ENCODE measurements around the gene RPS27A.

Gene RPS27A

GRCh38 chr2:55204536-55204935 lies 28.0 kb upstream of the RPS27A start:
- TF ChIP-seq FOXM1 (IDR thresholded peaks at IDR 0.05; ENCODE audit: borderline replicate concordance, low read depth) (no peak), EGR1 (IDR thresholded peaks at IDR 0.05) (no peak), YY1 (IDR thresholded peaks at IDR 0.05; ENCODE audit: low read depth) (no peak), TAF1 (IDR thresholded peaks at IDR 0.05; ENCODE audit: low read depth) (no peak), NFIC (IDR thresholded peaks at IDR 0.05) (no peak), ZBTB7A (IDR thresholded peaks at IDR 0.05; ENCODE audit: low read depth) (no peak)

GRCh38 chr2:55204950-55205349 lies 27.5 kb upstream of the RPS27A start:
- TF ChIP-seq ZBTB7A (IDR thresholded peaks at IDR 0.05; ENCODE audit: low read depth) (no peak), NFIC (IDR thresholded peaks at IDR 0.05) (no peak), MAX (IDR thresholded peaks at IDR 0.05) (no peak), CREB1 (IDR thresholded peaks at IDR 0.05; ENCODE audit: low read depth) (no peak), USF1 (IDR thresholded peaks at IDR 0.05) (no peak), CEBPB (IDR thresholded peaks at IDR 0.05) (no peak), REST (IDR thresholded peaks at IDR 0.05; ENCODE audit: low read depth) (no peak), TCF12 (IDR thresholded peaks at IDR 0.05; ENCODE audit: low read depth) (no peak), YY1 (IDR thresholded peaks at IDR 0.05; ENCODE audit: low read depth) (no peak), RAD21 (IDR thresholded peaks at IDR 0.05; ENCODE audit: low read depth) (no peak), EGR1 (IDR thresholded peaks at IDR 0.05) (no peak), EP300 (IDR thresholded peaks at IDR 0.05; ENCODE audit: borderline replicate concordance) (no peak), TEAD4 (IDR thresholded peaks at IDR 0.05) (no peak), TAF1 (IDR thresholded peaks at IDR 0.05; ENCODE audit: low read depth) (no peak), FOXM1 (IDR thresholded peaks at IDR 0.05; ENCODE audit: borderline replicate concordance, low read depth) (no peak)

GRCh38 chr2:55213822-55214221 lies 18.7 kb upstream of the RPS27A start:
- no peak for TF ChIP-seq RAD21 (IDR thresholded peaks at IDR 0.05; ENCODE audit: low read depth)
- no peak for TF ChIP-seq EP300 (IDR thresholded peaks at IDR 0.05; ENCODE audit: borderline replicate concordance)
- no peak for TF ChIP-seq CREB1 (IDR thresholded peaks at IDR 0.05; ENCODE audit: low read depth)
- no peak for TF ChIP-seq MAX (IDR thresholded peaks at IDR 0.05)
- TF ChIP-seq YY1 (IDR thresholded peaks at IDR 0.05; ENCODE audit: low read depth), result no peak
- TF ChIP-seq REST (IDR thresholded peaks at IDR 0.05; ENCODE audit: low read depth), result no peak
- no peak for TF ChIP-seq TAF1 (IDR thresholded peaks at IDR 0.05; ENCODE audit: low read depth)
- no peak for TF ChIP-seq EGR1 (IDR thresholded peaks at IDR 0.05)
- no peak for TF ChIP-seq TCF12 (IDR thresholded peaks at IDR 0.05; ENCODE audit: low read depth)

GRCh38 chr2:55223958-55224760 lies 8.3 kb upstream of the RPS27A start:
- no peak for TF ChIP-seq TEAD4 (IDR thresholded peaks at IDR 0.05)
- no peak for TF ChIP-seq EP300 (IDR thresholded peaks at IDR 0.05; ENCODE audit: borderline replicate concordance)
- TF ChIP-seq EGR1 (IDR thresholded peaks at IDR 0.05), result no peak
- no peak for TF ChIP-seq USF1 (IDR thresholded peaks at IDR 0.05)
- no peak for TF ChIP-seq CREB1 (IDR thresholded peaks at IDR 0.05; ENCODE audit: low read depth)
- TF ChIP-seq CEBPB (IDR thresholded peaks at IDR 0.05), result no peak
- no peak for TF ChIP-seq TCF12 (IDR thresholded peaks at IDR 0.05; ENCODE audit: low read depth)
- TF ChIP-seq TAF1 (IDR thresholded peaks at IDR 0.05; ENCODE audit: low read depth), result no peak
- TF ChIP-seq REST (IDR thresholded peaks at IDR 0.05; ENCODE audit: low read depth), result no peak
- TF ChIP-seq ZBTB7A (IDR thresholded peaks at IDR 0.05; ENCODE audit: low read depth), result no peak

Measured in Ishikawa (cell line).